ENCODE results near the gene CASP8. TPM values are rescaled to one million over a fixed set of nuclear protein-coding genes. Genes with fewer than 3 reads are reported as not detected.
A peak's percentile ranks its signal among the peaks of the same experiment; 100 is the strongest.

Gene CASP8
- total RNA-seq, 1 experiment from 2014 or later: 28.4 TPM

GRCh38 chr2:201256082-201256481, 4.3 kb upstream of the CASP8 start:
- ChIA-PET POLR2A (ENCODE audit: low non-redundant PET) (no interaction called here), CTCF (no interaction called here)
- BruUV-seq (replicated peaks): no TSS peak
- no peaks in the 10 kb centered on the region for H3K27me3 ChIP-seq (replicated peaks; ENCODE audit: insufficient read depth, low read depth, low read length, poor library complexity)
- H3K36me3 ChIP-seq (ENCODE audit: insufficient read depth, low read length, poor library complexity, severe bottlenecking): no peaks in the 10 kb centered on the region
- TF ChIP-seq CTCF (conservative IDR thresholded peaks at IDR 0.05; ENCODE audit: low read depth, low read length): no peak
- TF ChIP-seq EZH2 (IDR thresholded peaks at IDR 0.05; ENCODE audit: borderline replicate concordance, low read depth, low read length, poor library complexity, severe bottlenecking): no peak
- H3K4me1 ChIP-seq (ENCODE audit: insufficient read depth, low read length, poor library complexity, severe bottlenecking): peaks cover 32% of the 10 kb centered on the region
- H3K9me3 ChIP-seq (ENCODE audit: low read depth, low read length, poor library complexity, severe bottlenecking): no peaks in the 10 kb centered on the region
- peak overlapping the region; percentile 32 for H3K27ac ChIP-seq (ENCODE audit: low read depth, low read length, poor library complexity, severe bottlenecking)
- no peak overlapping the region for H3K4me3 ChIP-seq (ENCODE audit: low read depth, low read length, poor library complexity, severe bottlenecking)
- intact Hi-C loops (cut with micrococcal nuclease; ENCODE audit: unreplicated experiment): no loop called here
- DNase-seq (ENCODE audit: low spot score): no peak

GRCh38 chr2:201257381-201257955, 2.9 kb upstream of the CASP8 start:
- Histone ChIP-seq H3K9me3 (ENCODE audit: low read depth, low read length, poor library complexity, severe bottlenecking) (no peaks in the 10 kb centered on the region), H3K27ac (ENCODE audit: low read depth, low read length, poor library complexity, severe bottlenecking) (peak overlapping the region; percentile 80), H3K4me3 (ENCODE audit: low read depth, low read length, poor library complexity, severe bottlenecking) (peak overlapping the region; percentile 38), H3K27me3 (replicated peaks; ENCODE audit: insufficient read depth, low read depth, low read length, poor library complexity) (no peaks in the 10 kb centered on the region), H3K4me1 (ENCODE audit: insufficient read depth, low read length, poor library complexity, severe bottlenecking) (peaks cover 32% of the 10 kb centered on the region), H3K36me3 (ENCODE audit: insufficient read depth, low read length, poor library complexity, severe bottlenecking) (no peaks in the 10 kb centered on the region)
- DNase-seq (ENCODE audit: low spot score): no peak
- POLR2A ChIA-PET (ENCODE audit: low non-redundant PET): interaction anchor here (0.6 kb wide), 2 partner anchors 144 to 290 kb away, joined by 3 read pairs; no protein-coding TSS in a partner anchor
- TF ChIP-seq EZH2 (IDR thresholded peaks at IDR 0.05; ENCODE audit: borderline replicate concordance, low read depth, low read length, poor library complexity, severe bottlenecking) (no peak), CTCF (conservative IDR thresholded peaks at IDR 0.05; ENCODE audit: low read depth, low read length) (no peak)
- intact Hi-C loops (cut with micrococcal nuclease; ENCODE audit: unreplicated experiment): no loop called here
- BruUV-seq (replicated peaks): no TSS peak
- CTCF ChIA-PET: no interaction called here

GRCh38 chr2:201257956-201258665, 2.2 kb upstream of the CASP8 start:
- Histone ChIP-seq H3K27ac (ENCODE audit: low read depth, low read length, poor library complexity, severe bottlenecking) (peak overlapping the region; percentile 80), H3K27me3 (replicated peaks; ENCODE audit: insufficient read depth, low read depth, low read length, poor library complexity) (no peaks in the 10 kb centered on the region), H3K9me3 (ENCODE audit: low read depth, low read length, poor library complexity, severe bottlenecking) (no peaks in the 10 kb centered on the region), H3K4me1 (ENCODE audit: insufficient read depth, low read length, poor library complexity, severe bottlenecking) (peaks cover 33% of the 10 kb centered on the region), H3K36me3 (ENCODE audit: insufficient read depth, low read length, poor library complexity, severe bottlenecking) (no peaks in the 10 kb centered on the region), H3K4me3 (ENCODE audit: low read depth, low read length, poor library complexity, severe bottlenecking) (peak overlapping the region; percentile 38)
- intact Hi-C loops (cut with micrococcal nuclease; ENCODE audit: unreplicated experiment): no loop called here
- ChIA-PET CTCF (no interaction called here), POLR2A (ENCODE audit: low non-redundant PET) (no interaction called here)
- TF ChIP-seq EZH2 (IDR thresholded peaks at IDR 0.05; ENCODE audit: borderline replicate concordance, low read depth, low read length, poor library complexity, severe bottlenecking) (no peak), CTCF (conservative IDR thresholded peaks at IDR 0.05; ENCODE audit: low read depth, low read length) (peak; percentile 24; the same call in 1 of the 2 replicates)
- BruUV-seq (replicated peaks): TSS peak; percentile 74
- peak; percentile 66 for DNase-seq (ENCODE audit: low spot score)
